ENCODE results near the gene KRT73. TPM values are rescaled to one million over a fixed set of nuclear protein-coding genes. Genes with fewer than 3 reads are reported as not detected.

The KRT73 gene
- total RNA-seq, 2 experiments from 2014 or later, result 0.19 TPM; not detected in 1

GRCh38 chr12:52614381-52615207, 3.8 kb downstream of the KRT73 start:
- H3K9me3 Mint-ChIP-seq, result no peaks in the 10 kb centered on the region
- H3K4me3 Mint-ChIP-seq, result no peak overlapping the region
- H3K27ac Mint-ChIP-seq, result no peak overlapping the region
- H3K36me3 Mint-ChIP-seq, result no peaks in the 10 kb centered on the region
- H3K4me1 Mint-ChIP-seq (ENCODE audit: low read depth), result peaks cover 58% of the 10 kb centered on the region
- peaks cover 2% of the 10 kb centered on the region for H3K27me3 Mint-ChIP-seq
- POLR2A ChIA-PET, result no interaction called here
- intact Hi-C loops (cut with micrococcal nuclease), result no loop called here
- CTCF ChIA-PET, result no interaction called here
- DNase-seq, result no peak

- intact Hi-C loops (cut with micrococcal nuclease), result no loop called here
- no peaks in the 10 kb centered on the region for H3K9me3 Mint-ChIP-seq
- H3K4me3 Mint-ChIP-seq, result no peak overlapping the region
- H3K27me3 Mint-ChIP-seq, result peaks cover 2% of the 10 kb centered on the region
- peaks cover 68% of the 10 kb centered on the region for H3K4me1 Mint-ChIP-seq (ENCODE audit: low read depth)
- CTCF ChIA-PET, result no interaction called here
- no peaks in the 10 kb centered on the region for H3K36me3 Mint-ChIP-seq
- DNase-seq, result no peak
- H3K27ac Mint-ChIP-seq, result no peak overlapping the region
- POLR2A ChIA-PET, result no interaction called here
Observed at GRCh38 chr12:52613384-52614030, 4.9 kb downstream of the KRT73 start.

GRCh38 chr12:52612431-52613383, 5.7 kb downstream of the KRT73 start:
- no peaks in the 10 kb centered on the region for H3K36me3 Mint-ChIP-seq
- peaks cover 72% of the 10 kb centered on the region for H3K4me1 Mint-ChIP-seq (ENCODE audit: low read depth)
- POLR2A ChIA-PET, result no interaction called here
- CTCF ChIA-PET, result no interaction called here
- no peaks in the 10 kb centered on the region for H3K9me3 Mint-ChIP-seq
- no peak for DNase-seq
- no peak overlapping the region for H3K27ac Mint-ChIP-seq
- peaks cover 2% of the 10 kb centered on the region for H3K27me3 Mint-ChIP-seq
- no peak overlapping the region for H3K4me3 Mint-ChIP-seq
- intact Hi-C loops (cut with micrococcal nuclease), result no loop called here

GRCh38 chr12:52611080-52611468, 7.3 kb downstream of the KRT73 start:
- Mint-ChIP-seq H3K9me3 (no peaks in the 10 kb centered on the region), H3K27ac (no peak overlapping the region), H3K4me1 (ENCODE audit: low read depth) (peaks cover 64% of the 10 kb centered on the region), H3K27me3 (peaks cover under 1% of the 10 kb centered on the region), H3K4me3 (no peak overlapping the region), H3K36me3 (no peaks in the 10 kb centered on the region)
- ChIA-PET POLR2A (no interaction called here), CTCF (interaction anchor here (2.1 kb wide), 1 partner anchor 268 kb away, joined by 8 read pairs; no protein-coding TSS in a partner anchor)
- no peak for DNase-seq
- intact Hi-C loops (cut with micrococcal nuclease), result no loop called here

GRCh38 chr12:52608826-52609630, 9.3 kb downstream of the KRT73 start:
- POLR2A ChIA-PET, result interaction anchor here (0.6 kb wide), 1 partner anchor 60 kb away, joined by 3 read pairs; no protein-coding TSS in a partner anchor
- Mint-ChIP-seq H3K27me3 (no peaks in the 10 kb centered on the region), H3K4me1 (ENCODE audit: low read depth) (peaks cover 60% of the 10 kb centered on the region), H3K9me3 (no peaks in the 10 kb centered on the region), H3K4me3 (no peak overlapping the region), H3K36me3 (no peaks in the 10 kb centered on the region), H3K27ac (no peak overlapping the region)
- intact Hi-C loops (cut with micrococcal nuclease), result no loop called here
- CTCF ChIA-PET, result no interaction called here
- DNase-seq, result no peak

GRCh38 chr12:52608161-52608560, 10.2 kb downstream of the KRT73 start:
- Mint-ChIP-seq H3K4me1 (ENCODE audit: low read depth) (peaks cover 58% of the 10 kb centered on the region), H3K36me3 (no peaks in the 10 kb centered on the region), H3K9me3 (no peaks in the 10 kb centered on the region), H3K27ac (no peak overlapping the region), H3K27me3 (no peaks in the 10 kb centered on the region), H3K4me3 (no peak overlapping the region)
- POLR2A ChIA-PET, result no interaction called here
- no peak for DNase-seq
- intact Hi-C loops (cut with micrococcal nuclease), result no loop called here
- CTCF ChIA-PET, result no interaction called here

- intact Hi-C loops (cut with micrococcal nuclease), result no loop called here
- CTCF ChIA-PET, result no interaction called here
- Mint-ChIP-seq H3K27me3 (no peaks in the 10 kb centered on the region), H3K27ac (no peak overlapping the region), H3K4me1 (ENCODE audit: low read depth) (peaks cover 54% of the 10 kb centered on the region), H3K4me3 (no peak overlapping the region), H3K36me3 (no peaks in the 10 kb centered on the region), H3K9me3 (no peaks in the 10 kb centered on the region)
- no peak for DNase-seq
- POLR2A ChIA-PET, result no interaction called here
Observed at GRCh38 chr12:52607314-52607713, 11.0 kb downstream of the KRT73 start.

GRCh38 chr12:52606581-52607218, 11.7 kb downstream of the KRT73 start:
- CTCF ChIA-PET, result interaction anchor here (1.2 kb wide), 1 partner anchor 264 kb away, joined by 4 read pairs; no protein-coding TSS in a partner anchor
- H3K9me3 Mint-ChIP-seq, result no peaks in the 10 kb centered on the region
- H3K4me3 Mint-ChIP-seq, result no peak overlapping the region
- H3K27ac Mint-ChIP-seq, result no peak overlapping the region
- intact Hi-C loops (cut with micrococcal nuclease), result no loop called here
- no peaks in the 10 kb centered on the region for H3K27me3 Mint-ChIP-seq
- POLR2A ChIA-PET, result no interaction called here
- DNase-seq, result no peak
- H3K36me3 Mint-ChIP-seq, result no peaks in the 10 kb centered on the region
- peaks cover 50% of the 10 kb centered on the region for H3K4me1 Mint-ChIP-seq (ENCODE audit: low read depth)

- Mint-ChIP-seq H3K27ac (no peak overlapping the region), H3K27me3 (no peaks in the 10 kb centered on the region), H3K36me3 (no peaks in the 10 kb centered on the region), H3K9me3 (no peaks in the 10 kb centered on the region), H3K4me3 (no peak overlapping the region), H3K4me1 (ENCODE audit: low read depth) (peaks cover 46% of the 10 kb centered on the region)
- intact Hi-C loops (cut with micrococcal nuclease), result no loop called here
- no peak for DNase-seq
- CTCF ChIA-PET, result interaction anchor here (1.2 kb wide), 1 partner anchor 265 kb away, joined by 4 read pairs; no protein-coding TSS in a partner anchor
- POLR2A ChIA-PET, result no interaction called here
Observed at GRCh38 chr12:52606096-52606495, 12.3 kb downstream of the KRT73 start.

GRCh38 chr12:52605542-52605941, 12.8 kb downstream of the KRT73 start:
- no peaks in the 10 kb centered on the region for H3K9me3 Mint-ChIP-seq
- CTCF ChIA-PET, result interaction anchor here (1.2 kb wide), 1 partner anchor 265 kb away, joined by 4 read pairs; no protein-coding TSS in a partner anchor
- no peak for DNase-seq
- no peaks in the 10 kb centered on the region for H3K36me3 Mint-ChIP-seq
- intact Hi-C loops (cut with micrococcal nuclease), result no loop called here
- peaks cover 42% of the 10 kb centered on the region for H3K4me1 Mint-ChIP-seq (ENCODE audit: low read depth)
- H3K4me3 Mint-ChIP-seq, result no peak overlapping the region
- no peak overlapping the region for H3K27ac Mint-ChIP-seq
- POLR2A ChIA-PET, result no interaction called here
- H3K27me3 Mint-ChIP-seq, result no peaks in the 10 kb centered on the region

- H3K4me3 Mint-ChIP-seq, result no peak overlapping the region
- H3K36me3 Mint-ChIP-seq, result no peaks in the 10 kb centered on the region
- no peaks in the 10 kb centered on the region for H3K27me3 Mint-ChIP-seq
- ChIA-PET CTCF (no interaction called here), POLR2A (no interaction called here)
- no peaks in the 10 kb centered on the region for H3K9me3 Mint-ChIP-seq
- intact Hi-C loops (cut with micrococcal nuclease), result no loop called here
- H3K27ac Mint-ChIP-seq, result no peak overlapping the region
- DNase-seq, result peak; percentile 30
- H3K4me1 Mint-ChIP-seq (ENCODE audit: low read depth), result peaks cover 38% of the 10 kb centered on the region
Observed at GRCh38 chr12:52604859-52605258, 13.5 kb downstream of the KRT73 start.
